Erythroblast (primary cell): Measurements from ENCODE around the gene ZNF385B.

Experiments used
- GATA1 ChIP-seq: IDR thresholded peaks from 2 replicates; pipeline ENCODE4 v1.6.1; 2011; ENCODE audit warnings: low read depth, mild to moderate bottlenecking, control low read depth, low read length, moderate library complexity
- POLR2A ChIP-seq: IDR thresholded peaks from 2 replicates; pipeline ENCODE4 v1.6.1; 2011; ENCODE audit warnings: mild to moderate bottlenecking, low read length

GRCh38 chr2:179854891-179855290, 6.5 kb downstream of the ZNF385B start:
- TF ChIP-seq POLR2A (no peak), GATA1 (no peak)
